PFSK-1 (cell line): ENCODE results near the gene NIFK.

Source experiments
- FOXP2 ChIP-seq: optimal IDR thresholded peaks from 2 replicates; pipeline ENCODE3; 2011; ENCODE audit warnings: borderline replicate concordance, control low read depth, inconsistent platforms; ENCODE audit not compliant: insufficient read depth; ENCODE audit errors: extremely low read length, extremely low read depth
- POLR2AphosphoS5 ChIP-seq: IDR thresholded peaks from 2 replicates; pipeline ENCODE4 v1.6.1; 2012; ENCODE audit warnings: low read depth, mild to moderate bottlenecking, control low read depth, low read length, moderate library complexity
- REST ChIP-seq, 2 experiments: IDR thresholded peaks; 2 replicates each; pipeline versions ENCODE4 v1.6.1 to v1.8.0; 2011 to 2012; ENCODE audit warnings: low read depth in 2 of 2, low read length in 2 of 2, control low read depth in 1 of 2, inconsistent platforms in 1 of 2, mild to moderate bottlenecking in 1 of 2, moderate library complexity in 1 of 2; ENCODE audit not compliant: insufficient read depth in 1 of 2
- SIN3A ChIP-seq: IDR thresholded peaks from 2 replicates; pipeline ENCODE4 v1.6.1; 2012; ENCODE audit warnings: mild to moderate bottlenecking, low read length, moderate library complexity, borderline replicate concordance; ENCODE audit not compliant: insufficient read depth
- TAF1 ChIP-seq: IDR thresholded peaks from 2 replicates; pipeline ENCODE4 v1.6.1; 2012; ENCODE audit warnings: low read length, control low read depth, borderline replicate concordance; ENCODE audit not compliant: insufficient read depth

GRCh38 chr2:121697108-121697631 is 39.5 kb downstream of the NIFK start:
- TF ChIP-seq TAF1 = no peak
- TF ChIP-seq SIN3A = no peak
- TF ChIP-seq POLR2AphosphoS5 = no peak
- TF ChIP-seq REST (IDR thresholded peaks at IDR 0.05; ENCODE audit: insufficient read depth in 1 of 2, low read depth in 2 of 2, low read length in 2 of 2) = no peak
- TF ChIP-seq FOXP2 = no peak
